ENCODE measurements around the gene MTCH2.

Gene MTCH2

DNA sequence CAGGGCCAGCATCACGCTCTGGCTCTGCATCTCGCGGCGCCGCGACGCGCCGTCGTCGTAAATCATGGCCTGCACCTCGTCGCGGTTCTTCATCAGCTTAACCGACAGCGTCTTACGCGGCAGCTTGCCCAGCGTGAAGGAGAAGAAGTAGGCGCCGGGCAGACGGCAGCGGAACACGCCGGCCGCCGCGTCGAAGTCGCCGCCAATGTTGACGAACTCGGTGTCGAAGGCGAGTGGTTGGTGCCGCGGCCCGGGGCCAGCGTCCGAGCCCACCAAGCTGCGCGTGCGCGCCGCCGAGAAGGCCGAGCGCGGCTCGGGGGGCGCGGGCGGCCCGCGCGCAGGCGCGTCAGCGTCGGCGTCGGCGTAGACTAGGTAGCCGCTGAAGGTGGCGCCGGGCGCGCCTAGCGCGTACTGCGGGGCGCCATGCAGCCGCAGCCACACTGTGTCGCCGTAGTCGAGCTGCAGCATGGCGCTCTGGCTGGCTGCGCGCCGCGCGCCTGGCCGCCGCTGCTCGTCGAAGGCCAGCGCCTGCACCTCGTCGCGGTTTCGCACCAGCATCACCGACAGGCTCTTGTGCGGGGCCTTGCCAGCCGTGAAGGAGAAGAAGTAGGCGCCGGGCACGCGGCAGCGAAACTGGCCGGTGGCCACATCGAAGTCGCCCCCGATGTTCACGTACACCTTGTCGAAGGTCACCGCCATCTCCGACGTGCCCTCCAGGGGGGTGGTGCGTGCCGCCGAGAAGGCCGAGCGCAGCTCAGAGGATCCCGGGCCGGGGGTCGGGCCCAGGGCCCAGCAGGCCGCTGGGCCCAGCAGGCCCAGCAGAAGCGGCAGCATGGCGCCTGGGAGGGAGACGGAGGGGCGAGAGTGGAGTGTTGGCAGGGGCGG lies 52.1 kb downstream of the MTCH2 start:
- Histone ChIP-seq H3K4me3 (ENCODE audit: low read length) (no peak overlapping the region), H3K27ac (ENCODE audit: low read depth, low read length) (no peak overlapping the region), H3K36me3 (ENCODE audit: insufficient read depth, low read length) (0 out of 2 replicates have a peak, but pooled peaks cover 1% of the 10 kb centered on the region), H3K4me1 (ENCODE audit: insufficient read depth, low read length) (peaks cover 9% of the 10 kb centered on the region), H3K9ac (ENCODE audit: low read depth, low read length) (no peak overlapping the region), H3K9me3 (ENCODE audit: insufficient read depth, low read depth, low read length) (no peaks in the 10 kb centered on the region), H3K27me3 (ENCODE audit: insufficient read depth, low read length) (peaks cover 33% of the 10 kb centered on the region)
- WGBS, result 97% methylated on average over 122 of the region's 122 CpGs

- H3K36me3 ChIP-seq (ENCODE audit: insufficient read depth, low read length), result peaks cover 7% of the 10 kb centered on the region
- H3K27ac ChIP-seq (ENCODE audit: low read depth, low read length), result no peak overlapping the region
- peaks cover 6% of the 10 kb centered on the region for H3K4me1 ChIP-seq (ENCODE audit: insufficient read depth, low read length)
- H3K27me3 ChIP-seq (ENCODE audit: insufficient read depth, low read length), result peaks cover 26% of the 10 kb centered on the region
- 94% methylated on average over 51 of the region's 51 CpGs for WGBS
- no peak overlapping the region for H3K4me3 ChIP-seq (ENCODE audit: low read length)
- H3K9me3 ChIP-seq (ENCODE audit: insufficient read depth, low read depth, low read length), result no peaks in the 10 kb centered on the region
- H3K9ac ChIP-seq (ENCODE audit: low read depth, low read length), result no peak overlapping the region
These were observed 52.8 kb downstream of the MTCH2 start for GRCh38 chr11:47589584-47589976.

- 87% methylated on average over 10 of the region's 11 CpGs for WGBS
- Histone ChIP-seq H3K27me3 (ENCODE audit: insufficient read depth, low read length) (peaks cover 22% of the 10 kb centered on the region), H3K9ac (ENCODE audit: low read depth, low read length) (no peak overlapping the region), H3K9me3 (ENCODE audit: insufficient read depth, low read depth, low read length) (no peaks in the 10 kb centered on the region), H3K27ac (ENCODE audit: low read depth, low read length) (no peak overlapping the region), H3K36me3 (ENCODE audit: insufficient read depth, low read length) (peaks cover 12% of the 10 kb centered on the region), H3K4me3 (ENCODE audit: low read length) (no peak overlapping the region), H3K4me1 (ENCODE audit: insufficient read depth, low read length) (peaks cover 4% of the 10 kb centered on the region; the same call in 1 of the 2 replicates)
These were observed 53.2 kb downstream of the MTCH2 start for GRCh38 chr11:47589118-47589517.

GRCh38 chr11:47587723-47588326 lies 54.5 kb downstream of the MTCH2 start:
- 89% methylated on average over 14 of the region's 14 CpGs for WGBS
- no peak overlapping the region for H3K4me3 ChIP-seq (ENCODE audit: low read length)
- H3K36me3 ChIP-seq (ENCODE audit: insufficient read depth, low read length), result peaks cover 25% of the 10 kb centered on the region

DNA sequence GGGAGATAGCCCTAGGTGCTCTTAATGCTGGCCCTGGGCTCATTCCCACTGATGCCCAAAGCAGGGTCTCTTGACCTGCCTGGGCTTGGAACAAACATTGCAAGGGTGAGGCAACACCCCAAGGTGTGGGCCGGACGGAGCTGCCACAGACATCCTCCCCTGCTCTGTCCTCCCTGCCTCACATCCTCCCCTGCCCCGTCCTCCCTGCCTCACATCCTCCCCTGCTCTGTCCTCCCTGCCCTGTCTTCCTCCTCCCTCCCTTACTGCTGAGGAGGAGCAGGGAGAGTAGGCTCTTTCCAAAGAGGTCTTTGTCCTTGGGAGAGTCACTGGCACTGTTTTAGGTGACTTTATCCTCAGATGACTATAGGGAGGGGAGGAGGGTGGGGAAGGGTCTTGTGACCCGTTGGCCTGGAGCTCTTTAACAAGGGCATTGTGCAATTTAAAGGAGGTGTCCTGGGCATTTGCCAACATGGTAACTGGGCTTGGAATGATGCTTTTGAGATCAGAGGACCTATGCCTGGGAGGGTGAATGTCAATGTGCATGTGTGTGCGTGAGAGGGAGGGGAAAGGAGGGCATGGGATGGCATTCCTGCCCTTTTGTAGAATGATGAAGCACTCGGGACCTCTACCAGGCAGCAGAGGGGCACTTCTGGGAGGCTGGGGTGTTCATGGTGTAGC lies 55.2 kb downstream of the MTCH2 start:
- Histone ChIP-seq H3K9me3 (ENCODE audit: insufficient read depth, low read depth, low read length) (no peaks in the 10 kb centered on the region), H3K9ac (ENCODE audit: low read depth, low read length) (no peak overlapping the region), H3K27ac (ENCODE audit: low read depth, low read length) (no peak overlapping the region), H3K4me3 (ENCODE audit: low read length) (no peak overlapping the region), H3K36me3 (ENCODE audit: insufficient read depth, low read length) (peaks cover 31% of the 10 kb centered on the region), H3K27me3 (ENCODE audit: insufficient read depth, low read length) (peaks cover 2% of the 10 kb centered on the region), H3K4me1 (ENCODE audit: insufficient read depth, low read length) (no peaks in the 10 kb centered on the region)
- 79% methylated on average over 5 of the region's 6 CpGs for WGBS

More at GRCh38 chr11:47587723-47588326, 54.5 kb downstream of the MTCH2 start:
- no peak overlapping the region for H3K27ac ChIP-seq (ENCODE audit: low read depth, low read length)
- H3K9me3 ChIP-seq (ENCODE audit: insufficient read depth, low read depth, low read length), result no peaks in the 10 kb centered on the region
- H3K27me3 ChIP-seq (ENCODE audit: insufficient read depth, low read length), result peaks cover 9% of the 10 kb centered on the region
- no peak overlapping the region for H3K9ac ChIP-seq (ENCODE audit: low read depth, low read length)
- H3K4me1 ChIP-seq (ENCODE audit: insufficient read depth, low read length), result no peaks in the 10 kb centered on the region

GRCh38 chr11:47586098-47586855 lies 56.1 kb downstream of the MTCH2 start, which contains the start of gene FAM180B:
TSS of gene FAM180B (plus strand) at chr11:47586678. CDS start at chr11:47586769, 91 bp downstream.
- no peaks in the 10 kb centered on the region for H3K9me3 ChIP-seq (ENCODE audit: insufficient read depth, low read depth, low read length)
- H3K27ac ChIP-seq (ENCODE audit: low read depth, low read length), result no peak within 1 kb of the TSS
- no peak within 1 kb of the TSS for H3K9ac ChIP-seq (ENCODE audit: low read depth, low read length)
- no peaks in the 10 kb centered on the region for H3K27me3 ChIP-seq (ENCODE audit: insufficient read depth, low read length)
- 84% methylated on average over 12 of the region's 12 CpGs for WGBS
- no peaks in the 10 kb centered on the region for H3K4me1 ChIP-seq (ENCODE audit: insufficient read depth, low read length)
- H3K4me3 ChIP-seq (ENCODE audit: low read length), result no peak within 1 kb of the TSS
- peaks cover 40% of the 10 kb centered on the region for H3K36me3 ChIP-seq (ENCODE audit: insufficient read depth, low read length)

- peaks cover 52% of the 10 kb centered on the region for H3K36me3 ChIP-seq (ENCODE audit: insufficient read depth, low read length)
- no peak overlapping the region for H3K4me3 ChIP-seq (ENCODE audit: low read length)
- H3K4me1 ChIP-seq (ENCODE audit: insufficient read depth, low read length), result peaks cover 3% of the 10 kb centered on the region; the same call in 1 of the 2 replicates
- H3K9ac ChIP-seq (ENCODE audit: low read depth, low read length), result no peak overlapping the region
- WGBS, result 98% methylated on average over 5 of the region's 5 CpGs
- no peaks in the 10 kb centered on the region for H3K9me3 ChIP-seq (ENCODE audit: insufficient read depth, low read depth, low read length)
- H3K27ac ChIP-seq (ENCODE audit: low read depth, low read length), result no peak overlapping the region
- no peaks in the 10 kb centered on the region for H3K27me3 ChIP-seq (ENCODE audit: insufficient read depth, low read length)
These were observed 58.5 kb downstream of the MTCH2 start for GRCh38 chr11:47583844-47584243.

DNA sequence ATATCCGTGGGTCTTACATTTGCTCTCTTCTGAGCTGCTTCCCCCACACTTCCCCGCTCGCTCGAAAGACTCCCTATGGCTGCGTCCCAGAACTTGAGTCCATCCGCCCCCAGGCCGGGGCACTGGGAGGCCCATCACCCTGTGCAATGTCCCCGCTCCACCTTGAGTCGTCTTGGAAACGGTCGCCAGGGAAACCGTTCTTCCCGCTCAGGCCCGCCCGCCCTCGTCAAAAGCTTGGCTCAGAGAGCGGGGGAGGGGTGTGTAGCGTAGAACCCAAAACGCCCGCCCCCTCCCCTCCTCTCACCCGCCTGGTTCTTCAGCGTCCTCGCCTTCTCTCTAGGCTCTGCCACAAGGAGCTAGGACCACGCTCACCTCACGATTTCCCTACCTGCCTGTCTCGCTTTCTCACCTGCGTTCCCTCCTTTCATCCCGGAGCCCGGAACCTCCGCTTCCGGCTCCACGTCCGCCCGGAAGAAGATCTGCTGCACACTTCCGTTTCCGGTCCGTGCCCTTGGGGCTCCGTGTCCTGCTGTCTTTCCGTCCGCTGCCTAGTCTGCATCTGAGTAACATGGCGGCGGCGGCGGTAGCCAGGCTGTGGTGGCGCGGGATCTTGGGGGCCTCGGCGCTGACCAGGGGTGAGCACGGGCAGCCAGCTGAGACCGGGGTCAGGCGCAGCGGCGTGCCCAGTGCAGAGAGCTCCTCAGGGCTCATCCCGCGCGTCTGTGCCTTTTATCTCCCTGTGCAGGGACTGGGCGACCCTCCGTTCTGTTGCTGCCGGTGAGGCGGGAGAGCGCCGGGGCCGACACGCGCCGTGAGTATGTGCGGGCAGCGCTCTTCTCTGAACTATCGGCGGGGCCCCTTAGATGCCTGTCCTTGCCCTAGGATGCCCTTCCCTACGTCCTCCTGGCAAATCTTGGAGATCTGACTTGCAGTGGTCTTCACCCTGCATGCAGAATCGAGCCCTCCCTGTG lies 63.5 kb downstream of the MTCH2 start, which contains the start of the genes KBTBD4 and NDUFS3:
KBTBD4 (minus strand) TSS at position 447 of the 971 bp plus-strand sequence; CDS start at position 428, 19 bp downstream.
NDUFS3 (plus strand) TSS at position 551 of the 971 bp plus-strand sequence; CDS start at position 569, 18 bp downstream.
- Histone ChIP-seq H3K36me3 (ENCODE audit: insufficient read depth, low read length) (peaks cover 67% of the 10 kb centered on the region), H3K4me3 (ENCODE audit: low read length) (peak within 1 kb of the TSS; percentile 94), H3K27me3 (ENCODE audit: insufficient read depth, low read length) (no peaks in the 10 kb centered on the region), H3K9ac (ENCODE audit: low read depth, low read length) (peak within 1 kb of the TSS; percentile 94), H3K9me3 (ENCODE audit: insufficient read depth, low read depth, low read length) (no peaks in the 10 kb centered on the region), H3K4me1 (ENCODE audit: insufficient read depth, low read length) (peaks cover 8% of the 10 kb centered on the region; the same call in 1 of the 2 replicates), H3K27ac (ENCODE audit: low read depth, low read length) (peak within 1 kb of the TSS; percentile 88)
- under 1% methylated on average over 72 of the region's 72 CpGs for WGBS

GRCh38 chr11:47577460-47578041 lies 64.8 kb downstream of the MTCH2 start:
- WGBS, result 95% methylated on average over 13 of the region's 13 CpGs
- Histone ChIP-seq H3K36me3 (ENCODE audit: insufficient read depth, low read length) (peaks cover 67% of the 10 kb centered on the region), H3K9ac (ENCODE audit: low read depth, low read length) (peak overlapping the region; percentile 94), H3K4me3 (ENCODE audit: low read length) (peak overlapping the region; percentile 94), H3K27me3 (ENCODE audit: insufficient read depth, low read length) (no peaks in the 10 kb centered on the region), H3K4me1 (ENCODE audit: insufficient read depth, low read length) (peaks cover 8% of the 10 kb centered on the region; the same call in 1 of the 2 replicates), H3K27ac (ENCODE audit: low read depth, low read length) (peak overlapping the region; percentile 88), H3K9me3 (ENCODE audit: insufficient read depth, low read depth, low read length) (no peaks in the 10 kb centered on the region)
